ENCODE results near the gene ATP13A3.

ATP13A3 gene

DNA sequence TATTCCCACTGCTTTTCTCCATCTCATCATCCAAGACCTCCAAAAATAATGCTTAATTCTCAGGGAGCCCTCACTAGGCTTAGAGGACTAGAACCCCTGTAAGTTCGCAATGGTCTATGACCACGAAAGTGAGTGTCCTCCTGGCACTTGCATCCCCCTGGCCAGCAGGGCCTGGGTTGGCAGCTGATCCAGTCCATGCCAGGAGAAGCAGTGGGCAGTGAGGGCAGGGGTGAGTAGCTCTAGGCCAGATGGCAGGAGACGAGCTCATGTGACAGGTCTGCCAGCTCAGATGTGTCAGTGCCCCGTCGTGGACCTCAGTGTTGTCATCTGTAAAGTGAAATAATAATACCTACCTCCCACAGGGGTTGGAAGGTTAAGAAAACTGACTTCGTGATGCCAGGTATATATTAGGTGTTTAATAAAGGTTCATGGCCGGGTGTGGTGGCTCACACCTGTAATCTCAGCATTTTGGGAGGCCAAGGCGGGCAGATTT is 98.8 kb downstream of the ATP13A3 start:
- DNase-seq, result peak; percentile 26

DNA sequence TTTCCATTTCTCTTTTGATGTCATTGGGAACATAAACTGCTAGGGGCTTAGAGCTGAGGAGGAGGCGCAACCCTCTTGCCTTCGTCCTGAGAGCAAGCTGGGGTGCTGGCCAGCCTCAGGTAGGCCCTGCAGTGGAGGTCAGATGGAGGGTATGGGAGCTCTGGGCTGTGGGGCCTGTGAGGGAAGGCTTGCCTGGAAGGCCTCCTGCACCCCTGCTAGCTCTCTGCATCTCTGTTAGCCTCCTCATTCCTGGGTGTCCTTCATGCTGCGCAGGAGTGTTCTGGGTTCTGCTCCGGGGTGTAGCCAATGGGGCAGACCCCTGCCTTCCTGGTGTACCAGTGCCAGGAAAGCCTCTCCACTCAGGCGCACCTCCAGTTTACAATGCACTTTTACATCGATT is 99.5 kb downstream of the ATP13A3 start:
- peak; percentile 30 for DNase-seq

DNA sequence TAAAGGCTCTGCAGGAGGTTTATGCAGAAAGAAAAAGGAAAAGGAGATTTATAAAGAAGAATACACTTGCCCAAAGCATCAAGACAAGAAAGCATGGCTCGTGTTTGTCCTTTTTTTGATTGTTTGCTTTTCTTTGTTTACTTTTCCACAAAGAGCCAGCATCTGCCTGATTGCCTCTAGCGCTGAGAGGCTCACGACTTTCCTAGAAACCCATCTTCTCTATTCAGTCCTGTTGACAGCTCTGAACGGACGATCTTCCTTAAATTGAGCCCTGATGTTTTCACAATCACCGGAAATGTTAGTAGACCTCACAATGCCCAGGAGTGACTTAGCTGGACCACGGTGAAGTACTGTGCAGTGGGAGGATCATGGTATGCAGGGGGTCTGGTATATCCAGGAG is 100.2 kb downstream of the ATP13A3 start:
- DNase-seq, result peak; percentile 24

DNA sequence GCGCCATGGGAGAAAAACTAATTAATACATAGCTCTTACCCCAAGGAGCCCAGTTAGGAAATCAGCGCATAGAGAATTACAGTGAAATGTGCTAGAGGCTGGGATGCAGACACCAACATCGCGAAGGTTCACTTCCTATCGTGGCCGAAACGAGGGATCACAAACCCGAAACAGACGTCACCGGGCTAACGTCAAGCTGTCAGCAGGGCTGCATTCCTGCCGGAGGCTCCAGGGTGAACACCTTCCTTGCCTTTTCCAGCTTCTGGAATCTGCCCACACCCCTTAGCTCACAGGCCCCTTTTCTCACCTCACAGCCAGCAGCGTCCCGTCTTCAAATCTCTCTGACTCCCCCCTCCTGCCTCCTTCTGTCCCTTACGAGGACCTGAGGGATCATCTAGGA is 100.7 kb downstream of the ATP13A3 start:
- peak; percentile 30 for DNase-seq

DNA sequence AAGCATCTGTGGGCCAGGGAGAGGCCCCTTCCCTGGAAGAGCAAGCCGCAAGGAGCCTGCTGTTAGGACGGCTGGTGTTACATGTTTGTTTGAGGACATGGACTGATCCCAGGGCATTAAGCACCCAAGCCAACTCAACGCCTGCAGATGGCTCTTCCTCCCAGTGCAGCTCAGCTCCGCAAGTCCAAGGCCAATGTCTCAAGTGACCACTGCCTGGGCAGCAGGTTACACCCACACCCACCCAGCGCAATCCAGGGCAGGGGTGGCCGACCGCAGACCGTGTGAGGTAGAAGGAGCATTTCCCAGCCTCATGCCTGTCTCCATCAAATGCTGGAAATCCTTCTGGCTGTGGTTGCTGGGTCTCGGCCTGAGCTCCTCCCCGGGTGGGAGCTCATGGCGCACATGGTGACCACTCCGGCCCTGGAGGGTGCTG is 102.2 kb downstream of the ATP13A3 start:
- DNase-seq, result no peak

DNA sequence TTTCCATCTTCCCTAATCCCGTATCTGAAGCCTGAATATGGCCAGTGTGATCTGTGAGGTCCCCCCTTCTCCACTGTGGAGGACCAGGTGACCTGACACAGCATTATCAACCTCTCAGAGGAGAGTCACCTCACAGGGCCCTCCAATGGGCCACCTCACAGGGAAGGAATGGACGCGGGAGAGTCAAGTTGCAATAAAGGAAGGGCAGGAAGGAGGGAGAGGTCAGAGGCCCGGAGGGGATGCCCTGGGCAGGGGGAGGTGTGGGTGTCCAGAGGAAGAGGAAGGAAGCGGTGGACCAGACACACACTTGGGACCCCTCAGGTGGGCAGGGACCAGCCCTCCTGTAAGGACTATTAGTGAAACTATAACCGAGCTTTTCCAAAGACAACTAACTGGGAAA is 102.6 kb downstream of the ATP13A3 start:
- no peak for DNase-seq

DNA sequence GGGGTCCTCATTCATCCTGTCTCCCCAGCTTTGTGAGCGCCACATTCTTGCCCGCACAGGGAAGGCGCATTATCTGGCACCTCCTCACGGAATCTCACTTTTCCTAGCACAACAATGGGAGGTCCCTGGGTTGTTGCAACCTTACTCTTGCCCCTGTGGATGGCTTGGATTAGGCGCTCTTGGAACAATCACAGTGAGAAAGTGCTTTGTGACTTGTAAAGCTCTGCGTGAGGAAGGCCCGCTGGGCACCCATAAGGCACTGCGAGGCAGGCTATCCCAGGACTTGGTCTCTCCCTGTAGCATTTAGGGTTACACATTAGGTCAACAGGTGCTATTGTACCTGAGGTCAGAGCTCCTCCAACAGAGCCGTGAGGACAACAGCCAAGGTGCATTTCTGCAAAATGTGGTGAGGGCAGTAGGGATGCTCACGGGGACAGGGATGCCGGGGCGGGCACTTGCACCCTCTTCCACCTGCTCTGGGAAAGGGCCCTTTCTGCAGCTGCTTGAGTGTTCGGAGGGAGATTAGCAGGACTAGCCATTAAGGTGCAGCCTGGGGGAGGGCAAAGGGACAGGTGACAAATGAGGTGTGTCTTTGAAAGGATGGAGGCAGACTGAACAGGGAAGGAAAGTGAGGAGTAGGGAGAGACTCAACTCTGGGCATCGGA is 103.4 kb downstream of the ATP13A3 start:
- DNase-seq, result no peak

DNA sequence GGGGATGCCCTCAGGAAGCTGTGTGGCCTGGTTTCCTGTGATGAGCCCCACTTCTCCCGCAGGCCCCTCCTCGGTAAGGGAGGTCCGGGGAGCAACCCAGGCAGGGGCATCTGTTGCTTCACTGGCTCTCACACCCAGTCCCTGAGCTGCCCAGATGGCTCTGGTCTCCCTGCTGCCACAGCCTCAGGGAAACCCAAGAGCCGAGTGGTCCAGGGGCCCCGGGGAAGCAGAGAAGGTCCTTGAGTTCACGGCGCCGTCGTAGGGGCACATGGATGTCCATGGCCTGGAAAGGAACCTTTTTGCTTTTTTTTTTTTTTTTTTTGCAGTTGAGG is 103.9 kb downstream of the ATP13A3 start:
- DNase-seq, result no peak

DNA sequence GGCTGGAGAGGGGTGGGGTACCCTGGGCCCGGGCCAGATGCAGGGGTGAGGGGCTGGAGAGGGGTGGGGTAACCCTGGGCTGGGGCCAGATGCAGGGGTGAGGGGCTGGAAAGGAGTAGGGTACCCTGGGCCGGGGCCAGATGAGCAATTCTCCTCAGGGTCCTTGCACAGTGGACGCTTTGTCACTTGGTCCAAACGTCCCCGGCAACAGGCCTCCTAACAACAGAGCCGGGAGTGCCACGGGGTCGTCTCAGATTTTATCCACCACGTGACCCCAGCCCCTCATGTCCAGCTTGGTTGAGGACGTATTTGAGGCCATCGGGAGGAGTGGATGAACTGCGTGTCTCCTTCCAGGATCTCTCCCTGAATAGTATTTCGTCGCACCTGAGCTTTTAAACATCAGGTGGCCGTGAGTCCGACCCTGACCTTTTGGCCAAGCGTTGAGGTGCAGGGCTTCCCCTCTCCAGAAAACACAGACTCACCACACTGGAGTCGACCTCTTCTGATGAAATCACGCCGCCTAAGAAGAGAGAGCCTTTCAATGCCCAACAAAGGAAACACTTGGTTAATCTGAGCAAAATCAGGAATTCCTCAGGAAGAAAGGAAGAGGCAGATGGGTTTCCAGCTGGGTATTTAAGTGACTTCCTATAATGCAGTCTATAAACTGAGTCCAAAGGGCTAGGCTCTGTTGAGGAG is 104.5 kb downstream of the ATP13A3 start:
- no peak for DNase-seq

DNA sequence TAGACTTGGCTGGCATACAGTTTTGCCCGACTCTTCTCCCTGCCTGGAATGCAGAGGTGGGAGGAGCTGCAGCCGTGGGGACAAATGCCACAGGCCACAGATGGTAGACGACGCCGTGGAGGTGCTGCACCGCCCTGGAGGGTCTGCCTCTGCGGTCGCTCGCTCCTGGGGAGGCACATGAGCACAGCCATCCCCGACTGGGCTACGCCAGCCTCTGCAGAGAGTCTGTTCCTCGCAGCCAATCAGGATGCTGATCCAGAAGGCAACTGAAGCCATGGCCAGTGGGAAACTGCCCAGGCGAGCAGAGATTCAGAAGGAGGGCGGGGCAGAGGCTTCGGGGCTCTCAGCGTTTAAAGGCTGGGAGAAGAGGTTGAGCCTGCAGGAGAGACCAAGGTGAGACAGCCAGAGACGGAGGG is 105.3 kb downstream of the ATP13A3 start:
- DNase-seq, result no peak

DNA sequence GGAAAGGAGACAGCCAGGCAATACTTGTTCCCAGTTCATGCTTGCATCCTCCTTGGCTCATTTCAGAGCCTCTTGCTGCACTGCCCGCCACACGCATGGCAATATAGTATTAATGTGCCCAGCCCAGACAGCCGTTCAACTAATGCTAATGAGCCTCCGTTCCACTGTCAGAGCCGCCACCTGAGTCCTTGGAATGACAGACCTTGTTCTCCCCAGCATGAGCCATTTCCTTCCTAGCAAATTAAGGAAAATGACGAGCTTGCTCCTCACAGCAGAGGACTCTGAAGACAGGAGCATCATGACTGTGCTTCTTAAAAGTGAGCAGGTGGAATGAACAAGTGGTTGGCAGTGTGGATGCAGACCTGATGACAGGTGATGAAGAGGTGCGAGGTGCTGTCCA is 106.5 kb downstream of the ATP13A3 start:
- DNase-seq, result no peak

DNA sequence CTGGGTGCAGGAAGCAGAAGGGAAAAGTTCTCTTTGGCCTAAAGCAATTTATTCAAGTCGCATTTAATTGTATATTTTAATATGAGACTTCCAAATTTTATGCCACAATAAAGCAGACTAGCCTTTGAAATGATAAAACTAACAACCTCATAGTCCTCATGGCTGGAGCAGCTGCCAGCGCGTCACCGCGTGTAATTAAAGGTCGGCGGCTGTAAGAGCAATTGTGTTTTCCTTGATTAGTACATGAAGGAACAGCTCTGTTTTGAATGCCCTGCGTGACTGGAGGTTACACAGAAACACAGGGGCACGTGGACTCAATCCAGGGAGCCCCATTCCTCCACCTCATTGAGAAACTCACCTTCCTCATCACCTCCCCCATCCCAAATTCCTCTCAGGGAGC is 107.2 kb downstream of the ATP13A3 start:
- no peak for DNase-seq

DNA sequence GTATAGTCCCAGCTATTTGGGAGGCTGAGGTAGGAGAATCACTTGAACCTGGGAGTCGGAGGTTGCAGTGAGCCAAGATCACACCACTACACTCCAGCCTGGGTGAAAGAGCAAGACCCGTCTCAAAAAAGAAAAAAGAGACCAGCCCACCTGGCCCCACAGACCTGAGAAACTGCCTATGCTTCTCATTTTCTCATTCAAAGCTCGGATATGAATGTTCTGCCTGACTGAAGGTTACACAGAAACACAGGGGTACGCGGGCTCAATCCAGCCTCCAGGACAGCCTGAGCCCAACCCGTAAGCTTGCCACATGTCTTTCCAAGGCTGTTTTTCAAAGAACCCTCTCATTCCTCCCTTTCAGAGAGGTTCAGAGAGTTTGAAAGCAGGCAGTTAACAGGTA is 107.6 kb downstream of the ATP13A3 start:
- no peak for DNase-seq

DNA sequence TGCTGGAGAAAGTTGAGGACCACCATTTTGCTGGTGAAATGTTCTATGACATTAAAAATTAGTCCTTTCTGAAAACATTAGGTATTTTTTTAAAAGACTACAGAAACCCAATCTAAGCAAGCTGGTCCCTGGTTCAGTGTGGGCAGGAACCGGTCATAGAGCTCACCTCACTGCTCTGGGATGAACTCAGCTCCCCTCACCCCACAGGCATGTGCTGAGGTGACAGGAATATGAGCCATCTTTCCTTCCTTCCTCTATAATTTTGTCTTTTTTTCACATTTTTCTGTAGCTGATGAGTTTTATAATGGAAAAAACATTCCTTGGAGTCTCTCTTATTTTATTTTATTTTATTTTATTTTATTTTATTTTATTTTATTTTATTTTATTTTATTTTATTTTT is 109.1 kb downstream of the ATP13A3 start:
- DNase-seq, result no peak

DNA sequence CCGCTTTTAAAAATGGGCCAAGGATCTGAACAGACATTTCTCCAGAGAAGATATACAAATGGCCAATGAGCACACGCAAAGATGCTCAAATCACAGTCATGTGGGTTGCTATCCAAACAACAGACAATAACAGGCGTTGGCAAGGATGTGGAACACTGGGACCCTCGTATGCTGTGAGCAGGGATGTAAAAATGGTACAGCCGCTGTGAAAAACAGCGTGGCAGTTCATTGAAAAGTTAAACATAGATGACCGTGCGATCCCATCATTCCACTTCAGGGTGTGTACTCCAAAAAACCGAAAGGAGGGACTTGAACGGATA is 110.6 kb downstream of the ATP13A3 start:
- DNase-seq, result no peak

DNA sequence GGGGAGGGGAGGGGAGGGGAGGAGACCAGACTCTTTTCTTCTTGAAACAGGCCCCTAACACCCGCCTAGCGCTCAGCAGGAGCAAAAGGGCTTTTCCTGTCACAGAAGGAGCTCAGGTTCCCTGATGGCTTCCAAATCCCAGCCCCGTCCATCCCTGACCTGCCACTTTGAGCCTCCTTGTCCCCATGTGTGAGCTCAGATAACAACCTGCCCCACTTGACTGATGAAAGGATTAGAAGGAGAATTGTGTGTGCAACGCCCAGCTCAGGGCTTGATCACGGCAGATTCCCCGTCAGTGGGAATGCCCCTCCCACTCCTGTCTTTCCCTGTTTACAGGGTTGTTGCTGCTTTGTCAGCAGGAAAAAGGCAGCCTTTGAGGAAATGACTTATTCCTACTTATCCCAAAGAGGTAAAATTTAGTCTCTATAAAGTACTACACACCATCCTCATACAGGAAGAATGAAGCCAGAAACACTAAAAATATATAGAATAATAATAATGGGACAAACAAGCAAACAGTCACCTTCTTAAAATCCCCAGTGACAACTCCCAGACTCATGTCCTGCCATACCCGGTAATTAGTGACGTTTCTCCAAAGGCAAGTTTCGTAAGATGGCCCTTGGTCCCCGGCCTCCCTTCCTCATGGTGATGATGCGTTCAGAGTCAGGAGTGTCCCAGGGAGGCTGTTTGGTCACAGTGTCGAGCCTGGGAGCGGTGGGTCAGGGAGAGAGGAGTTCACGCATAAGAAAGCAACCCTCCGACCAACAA is 111.1 kb downstream of the ATP13A3 start:
- no peak for DNase-seq

DNA sequence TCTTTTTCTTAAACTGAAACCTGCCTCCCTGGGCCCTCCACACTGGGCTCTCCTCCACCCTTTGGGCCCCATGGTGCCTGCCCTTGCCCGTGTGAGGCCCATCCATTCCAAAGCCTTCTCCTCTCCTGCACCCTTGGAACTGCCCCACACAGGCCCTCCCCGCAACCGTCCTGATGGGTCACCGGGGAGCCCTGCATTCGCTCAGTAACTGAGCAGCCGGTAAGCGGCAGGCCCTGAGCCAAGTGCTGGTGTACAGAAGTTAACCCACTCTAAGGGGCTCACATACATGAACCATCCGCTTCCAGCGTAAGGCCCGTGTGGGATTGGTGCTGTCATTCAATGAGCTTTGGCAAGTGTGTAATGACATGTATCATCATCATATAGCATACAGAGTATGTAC is 111.9 kb downstream of the ATP13A3 start:
- DNase-seq, result no peak

DNA sequence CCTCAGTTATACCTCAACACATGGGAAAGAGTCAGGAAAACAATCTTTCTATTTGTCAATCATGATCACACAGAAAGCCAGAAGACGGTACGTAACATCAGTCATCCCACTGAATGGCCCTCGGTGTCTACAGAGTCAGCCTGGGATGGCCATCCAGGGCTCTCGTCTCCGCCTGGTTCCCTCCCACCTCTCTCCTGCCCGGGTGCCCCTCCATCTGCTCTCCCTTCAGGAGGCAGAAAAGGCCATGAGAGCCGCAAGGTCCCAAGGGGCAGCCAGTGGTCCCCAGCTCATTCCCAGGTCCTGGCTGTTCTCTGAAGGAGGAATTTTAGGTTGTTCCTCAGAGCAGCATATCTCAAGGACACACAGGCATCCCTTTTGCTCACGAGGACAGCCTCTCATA is 112.9 kb downstream of the ATP13A3 start:
- DNase-seq, result no peak

DNA sequence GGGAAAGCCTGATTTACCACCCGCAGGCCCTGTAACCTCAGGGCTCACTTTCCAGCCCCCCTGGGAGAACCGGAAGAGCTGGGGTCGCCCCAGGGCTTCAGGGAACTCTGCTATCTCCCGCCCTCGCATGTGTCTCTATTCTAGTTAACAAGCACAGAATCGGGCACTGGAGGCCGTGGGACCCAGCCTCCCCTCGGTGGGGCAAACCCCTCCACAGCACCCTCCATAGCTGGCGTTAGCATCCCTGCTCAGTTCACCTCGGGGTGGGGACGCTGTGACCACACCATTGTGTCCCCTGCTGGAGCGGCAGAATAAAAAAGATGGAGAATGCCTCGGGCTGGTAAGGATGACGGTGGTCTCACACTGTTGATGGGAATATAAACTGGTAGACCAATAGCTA is 113.8 kb downstream of the ATP13A3 start:
- no peak for DNase-seq

DNA sequence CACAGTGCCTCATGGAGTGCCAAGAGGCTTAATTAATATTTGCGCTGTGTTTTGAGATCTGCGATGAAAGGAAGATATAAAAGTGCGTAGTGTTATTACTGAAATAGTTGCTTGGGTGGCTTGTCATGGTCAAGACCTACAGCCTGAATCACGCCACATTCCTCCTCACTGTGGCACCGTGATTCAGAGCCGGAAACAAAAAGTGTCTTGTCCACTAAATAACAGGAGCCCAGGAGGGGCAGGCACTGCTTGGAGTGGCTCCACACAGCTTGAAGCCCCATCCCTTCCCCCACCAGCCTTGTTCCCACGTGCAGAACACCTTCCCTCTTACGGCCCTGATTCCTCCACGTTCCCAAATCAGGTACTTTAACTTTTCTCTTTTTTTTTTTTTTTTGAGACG is 116.0 kb downstream of the ATP13A3 start:
- no peak for DNase-seq

DNA sequence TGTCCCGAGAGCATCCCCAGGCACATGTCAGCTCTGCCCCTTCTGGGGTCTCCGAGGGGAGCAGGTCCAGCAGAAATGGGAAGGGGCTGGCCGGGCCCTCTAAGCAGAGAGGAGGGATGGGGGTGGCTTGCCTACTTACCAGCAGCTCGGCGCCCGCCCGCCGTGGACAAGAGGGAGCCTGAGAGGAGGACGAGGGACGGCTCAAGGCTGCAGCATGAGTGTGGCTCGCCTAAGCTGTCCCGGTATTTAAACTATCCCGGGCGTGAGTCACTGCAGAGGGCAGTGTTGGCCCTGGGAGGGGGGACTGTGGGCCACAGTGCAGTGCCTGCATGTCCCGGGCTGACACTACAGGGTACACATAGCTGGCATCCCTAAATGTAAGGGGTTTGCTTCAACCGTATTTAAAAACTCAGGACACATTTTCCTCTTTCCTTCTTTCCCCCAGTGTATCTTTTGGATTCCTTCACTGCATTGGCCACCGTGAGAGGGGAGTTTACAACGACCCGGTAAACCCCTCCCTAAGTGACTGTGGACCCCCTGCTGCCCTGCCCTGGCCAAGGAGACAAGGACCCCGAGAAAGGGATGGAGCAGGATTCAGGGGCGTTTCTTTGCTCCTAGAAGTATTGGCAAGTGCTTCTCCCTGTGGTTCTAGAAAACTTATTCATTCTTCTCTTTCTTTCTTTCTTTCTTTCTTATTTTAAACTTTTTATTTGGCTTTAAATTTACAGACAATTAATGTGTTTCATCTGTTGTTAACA is 117.1 kb downstream of the ATP13A3 start, which contains the start of gene LRRC15:
Gene LRRC15 (minus strand): TSS at position 222 of the 758 bp plus-strand sequence. CDS start 8,700 bp downstream, outside the sequence.
- DNase-seq, result no peak

DNA sequence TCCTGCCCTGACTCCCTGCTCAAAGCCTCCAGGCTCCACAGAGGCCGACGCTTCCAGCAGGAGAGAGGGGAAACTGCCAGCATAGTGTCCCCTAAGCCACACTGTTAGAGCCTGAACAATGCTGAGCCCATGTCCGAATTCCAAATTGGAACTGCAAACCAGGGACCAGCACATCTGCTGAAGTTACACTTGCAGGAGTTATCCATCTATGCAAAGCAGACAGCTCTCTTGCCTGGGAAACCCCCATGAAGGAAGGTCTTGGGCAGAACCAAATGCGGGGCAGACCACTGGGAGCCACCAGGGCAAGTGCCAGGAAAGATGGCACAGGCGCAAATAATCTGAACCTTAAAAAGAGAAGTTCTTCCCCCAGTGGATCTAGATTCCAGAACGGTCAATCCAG is 117.9 kb downstream of the ATP13A3 start:
- DNase-seq, result no peak

Measured in activated CD8-positive, alpha-beta memory T cell treated with anti-CD3 and anti-CD28 coated beads for 24 hours (primary cell).